Vagina (tissue), 2 donors: ENCODE results near the gene ADIRF.

Source experiments
- CTCF ChIP-seq, 3 experiments: fragments of 450-650 bp in 2 of 3; fragments of 200-600 bp in 1 of 3; sonication (generic) in 1 of 3; IDR thresholded peaks; one replicate each; pipeline ENCODE4 v1.5.1; 2017 to 2019; ENCODE audit warnings: antibody characterized with exemption in 3 of 3, mild to moderate bottlenecking in 2 of 3, moderate library complexity in 2 of 3
- POLR2A ChIP-seq, 2 donors: fragments of 450-650 bp; IDR thresholded peaks; one replicate each; pipeline ENCODE4 v1.6.1; 2017; ENCODE audit warnings: antibody characterized with exemption in 2 of 2, mild to moderate bottlenecking in 2 of 2, moderate library complexity in 2 of 2
- POLR2AphosphoS5 ChIP-seq, 2 donors: sonication (generic); formaldehyde crosslinking; IDR thresholded peaks; one replicate each; pipeline ENCODE4 v1.9.0; 2017; ENCODE audit warnings: antibody characterized with exemption in 2 of 2, mild to moderate bottlenecking in 2 of 2, low read depth in 1 of 2; ENCODE audit not compliant: insufficient read depth in 1 of 2

- no peak for TF ChIP-seq CTCF (IDR thresholded peaks at IDR 0.05)
- TF ChIP-seq POLR2A (IDR thresholded peaks at IDR 0.05) = no peak
- no peak for TF ChIP-seq POLR2AphosphoS5 (IDR thresholded peaks at IDR 0.05; ENCODE audit: insufficient read depth in 1 of 2, low read depth in 1 of 2)
Measured at GRCh38 chr10:86944031-86944419, 24.3 kb upstream of the ADIRF start.
